GM12873 (cell line): ENCODE results near the gene PDSS2.

Source experiments
- CTCF ChIP-seq: IDR thresholded peaks from 2 replicates; pipeline ENCODE4 v1.5.1; 2012; ENCODE audit warnings: low read depth, mild to moderate bottlenecking, moderate library complexity, low read length, control low read depth; ENCODE audit not compliant: insufficient read depth; ENCODE audit errors: missing control alignments

PDSS2 gene

DNA sequence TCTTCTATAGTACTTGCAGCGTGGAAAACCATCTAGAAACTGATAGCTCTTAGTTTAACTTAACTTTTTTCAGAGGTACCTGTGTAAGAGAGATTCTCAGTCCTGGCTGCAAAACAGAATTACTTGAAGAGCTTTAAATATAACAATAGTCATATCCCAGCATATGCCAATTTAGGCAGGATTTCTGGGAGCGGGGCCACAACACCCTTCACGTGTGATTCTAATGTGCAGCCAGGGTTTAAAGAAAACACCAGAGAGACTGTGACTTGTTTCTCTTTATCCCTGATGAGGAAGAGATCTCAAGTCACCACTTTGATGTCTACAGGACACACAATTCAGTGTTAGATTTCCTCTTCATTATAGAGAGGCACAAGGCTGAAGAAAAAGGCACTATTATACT, 103.7 kb downstream of the PDSS2 start:
- no peak for TF ChIP-seq CTCF

DNA sequence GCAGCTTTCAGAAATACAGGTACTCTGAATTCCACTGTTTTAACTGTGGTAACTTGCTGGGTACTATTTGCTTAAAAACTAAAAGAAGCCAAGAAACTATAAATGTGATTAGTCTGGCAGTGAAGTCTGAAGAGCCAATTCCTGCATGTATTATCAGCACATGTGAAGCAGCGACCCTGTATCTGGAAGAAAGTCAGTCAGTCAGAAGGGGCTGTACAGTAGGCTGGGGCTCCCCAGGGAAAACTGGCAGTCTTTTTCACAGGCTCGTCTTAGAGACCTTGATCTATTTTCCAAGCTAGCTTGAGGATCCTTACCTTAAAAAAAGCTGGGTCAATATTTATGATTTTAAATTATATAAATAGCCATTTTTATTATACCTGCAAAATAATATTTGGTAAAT, 104.9 kb downstream of the PDSS2 start:
- no peak for TF ChIP-seq CTCF

DNA sequence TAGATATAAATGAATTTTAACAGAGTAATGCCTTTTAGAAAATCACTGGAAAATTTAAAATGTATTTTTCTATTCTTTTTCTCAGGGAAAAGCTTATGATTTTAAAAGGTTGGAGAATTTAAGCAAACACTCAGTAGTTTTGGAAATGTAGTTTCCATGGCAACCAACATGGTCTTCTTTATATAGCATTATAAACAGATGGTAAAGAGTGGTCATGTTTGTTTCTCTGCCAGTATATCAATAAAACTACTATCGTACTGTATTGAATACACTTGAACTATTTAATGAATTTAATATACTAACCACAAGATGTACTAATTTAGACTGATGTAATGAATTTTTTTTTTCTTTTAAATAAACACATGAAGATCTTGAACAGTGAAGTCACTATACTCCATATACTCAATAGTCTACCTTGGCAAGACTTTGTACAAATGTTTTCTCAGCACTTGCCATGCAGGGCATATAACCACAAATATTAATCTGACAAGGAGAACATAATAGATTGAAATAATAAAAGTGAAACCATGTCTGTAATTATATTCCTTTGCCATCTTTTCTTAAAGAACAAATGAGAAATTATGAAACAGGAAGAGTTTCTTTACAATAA, 105.5 kb downstream of the PDSS2 start:
- TF ChIP-seq CTCF: no peak

DNA sequence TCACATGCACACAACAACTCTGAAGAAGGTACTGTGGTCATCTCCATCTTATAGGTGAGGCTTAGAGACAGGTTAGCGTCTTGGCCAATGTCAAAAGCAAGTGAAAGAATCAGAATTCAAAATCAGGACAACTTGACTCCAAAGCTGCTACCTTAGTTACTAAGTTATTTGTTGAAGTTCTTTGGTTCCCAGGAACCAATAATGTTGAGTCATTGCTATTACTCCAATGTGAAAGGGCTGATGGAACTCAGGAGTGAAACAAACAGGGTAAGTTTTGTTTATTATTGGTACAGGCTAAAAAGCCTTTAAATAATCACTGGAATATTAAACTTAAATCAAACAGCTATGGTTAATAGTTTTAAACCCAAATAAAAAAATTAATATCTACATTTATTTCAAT, 111.1 kb downstream of the PDSS2 start:
- no peak for TF ChIP-seq CTCF

DNA sequence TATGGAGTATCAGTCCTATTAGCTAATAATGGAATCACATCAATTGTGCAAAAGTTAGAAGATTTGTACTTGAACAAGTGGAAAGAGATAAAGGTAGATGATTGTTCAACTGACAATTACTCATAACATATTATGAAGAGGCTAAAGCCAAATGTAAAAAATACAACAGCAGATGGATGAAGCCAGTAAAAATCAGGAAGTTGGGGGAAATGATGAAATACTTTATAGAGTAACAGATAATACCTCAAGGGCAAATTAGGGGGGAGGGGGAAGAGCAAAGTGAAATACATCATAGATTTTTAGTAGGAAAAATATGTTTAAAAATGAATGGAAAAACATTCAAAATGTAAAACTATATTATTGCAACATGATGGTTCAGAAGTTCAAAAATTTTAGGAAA, 114.0 kb downstream of the PDSS2 start:
- TF ChIP-seq CTCF: no peak

- TF ChIP-seq CTCF: no peak
Observed at GRCh38 chr6:107344981-107345380, 114.4 kb downstream of the PDSS2 start.

GRCh38 chr6:107344383-107344782, 115.0 kb downstream of the PDSS2 start:
- TF ChIP-seq CTCF: no peak
